ENCODE results near the gene SMAD9.
A peak's percentile ranks its signal among the peaks of the same experiment; 100 is the strongest.

SMAD9 gene

GRCh38 chr13:36814465-36814864, 105.6 kb downstream of the SMAD9 start:
- DNase-seq: no peak

- no peak for DNase-seq
These were observed 106.8 kb downstream of the SMAD9 start for GRCh38 chr13:36813225-36813624.

GRCh38 chr13:36807616-36808015, 112.4 kb downstream of the SMAD9 start:
- no peak for DNase-seq

GRCh38 chr13:36806102-36806501, 113.9 kb downstream of the SMAD9 start:
- DNase-seq: no peak

DNA sequence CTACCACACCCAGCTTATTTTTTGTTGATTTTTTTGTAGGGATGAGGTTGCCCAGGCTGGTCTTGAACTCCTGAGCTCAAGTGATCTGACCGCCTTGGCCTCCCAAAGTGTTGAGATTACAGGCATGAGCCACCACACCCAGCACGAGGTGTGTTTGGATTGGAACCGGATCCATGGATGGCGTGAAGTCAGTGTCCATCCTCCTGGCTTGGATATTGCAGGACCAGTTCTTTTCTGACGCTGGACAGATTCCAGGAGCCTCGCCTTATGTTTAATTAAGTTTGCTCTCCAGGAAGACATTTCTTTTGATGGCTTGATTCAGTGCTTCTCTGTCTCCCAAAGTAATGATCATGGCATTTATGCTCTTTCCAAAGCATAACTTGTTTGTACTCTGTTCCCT, 115.5 kb downstream of the SMAD9 start:
- DNase-seq: no peak

GRCh38 chr13:36801035-36801434, 119.0 kb downstream of the SMAD9 start:
- DNase-seq: peak; percentile 35

DNA sequence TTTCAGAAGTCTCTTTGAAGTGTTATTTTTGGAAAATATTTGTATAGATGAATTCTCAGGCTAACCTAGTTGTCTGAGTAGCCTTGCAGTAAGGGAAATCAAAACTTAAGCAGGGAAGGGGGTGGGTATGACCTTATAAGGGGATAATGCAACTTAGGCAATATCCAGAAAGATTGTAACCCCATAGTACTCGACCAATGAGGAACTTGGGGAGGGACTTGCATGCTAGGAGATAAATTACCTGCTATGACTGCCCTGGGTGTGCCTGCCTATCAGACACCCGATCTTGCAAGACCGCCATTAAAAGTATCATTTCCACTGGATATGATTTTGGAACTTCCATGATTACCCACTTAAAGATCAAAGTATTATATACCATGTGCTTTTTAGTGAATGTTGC, 124.0 kb downstream of the SMAD9 start:
- DNase-seq: no peak

GRCh38 chr13:36795463-36795862, 124.6 kb downstream of the SMAD9 start:
- no peak for DNase-seq

All from NCI-H345 (cell line).